Iris pigment epithelial cell (primary cell): ENCODE results near the gene BEAN1.

ENCODE experiments used
- DNase-seq: peaks from one replicate; pipeline ENCODE4 v3.0.0-alpha.2; 2011; ENCODE audit warnings: low read depth

BEAN1 gene

DNA sequence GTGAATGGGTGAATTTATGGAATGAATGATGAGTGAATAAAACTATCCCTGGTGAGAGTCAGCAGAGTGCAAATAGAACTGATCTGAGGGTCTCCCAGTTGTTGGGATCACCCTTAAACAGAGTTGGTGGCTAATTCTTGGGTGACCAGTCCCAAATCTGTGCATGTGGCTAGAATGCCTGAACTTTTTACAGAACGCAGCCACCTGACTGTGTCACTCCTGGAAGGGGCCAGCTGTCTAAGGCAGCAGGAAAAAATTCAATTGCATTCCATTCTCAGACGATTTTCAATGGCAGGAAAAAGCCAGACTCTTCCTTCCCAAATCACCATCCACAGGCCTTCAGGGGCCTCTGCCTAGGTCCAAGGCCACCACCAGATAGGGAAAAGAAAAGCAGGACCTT, 43.5 kb downstream of the BEAN1 start:
- DNase-seq = no peak

GRCh38 chr16:66471264-66471663, 44.2 kb downstream of the BEAN1 start:
- DNase-seq = no peak

GRCh38 chr16:66471716-66472393, 44.8 kb downstream of the BEAN1 start:
- no peak for DNase-seq

DNA sequence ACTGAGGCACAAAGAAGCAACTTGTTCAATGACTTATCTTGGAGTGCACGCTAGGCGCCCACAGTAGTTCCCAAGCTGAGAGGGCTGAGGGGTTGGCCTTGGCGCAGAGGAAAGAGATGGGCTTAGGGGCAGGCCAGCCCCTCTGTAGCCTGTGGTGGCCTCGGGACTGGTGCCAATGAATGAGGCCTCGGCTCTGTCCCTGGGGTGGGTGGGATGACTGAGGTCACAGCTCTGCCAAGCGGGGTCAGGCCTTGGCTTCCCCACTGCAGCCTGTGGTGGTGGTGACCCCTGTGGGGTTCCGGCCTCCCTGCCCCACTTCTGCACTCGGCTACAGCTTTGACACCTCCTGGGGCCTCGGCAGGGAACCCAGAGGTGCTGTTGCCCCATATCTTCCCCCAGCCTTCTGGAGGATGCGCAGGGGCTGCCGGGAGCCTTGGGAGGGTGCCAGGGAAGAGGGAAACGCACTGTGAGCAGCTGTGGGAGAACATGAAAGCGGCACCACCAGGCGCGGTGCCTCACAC, 46.0 kb downstream of the BEAN1 start:
- no peak for DNase-seq

GRCh38 chr16:66473654-66474519, 46.8 kb downstream of the BEAN1 start:
- DNase-seq = no peak

- DNase-seq = no peak
Measured at GRCh38 chr16:66474750-66475199, 47.7 kb downstream of the BEAN1 start.

GRCh38 chr16:66475232-66475631, 48.1 kb downstream of the BEAN1 start:
- no peak for DNase-seq

GRCh38 chr16:66476328-66477027, 49.4 kb downstream of the BEAN1 start:
- no peak for DNase-seq

GRCh38 chr16:66477028-66477515, 50.0 kb downstream of the BEAN1 start:
- DNase-seq = no peak

GRCh38 chr16:66478733-66479511, 51.8 kb downstream of the BEAN1 start:
- peak; percentile 50 for DNase-seq

GRCh38 chr16:66479661-66480264, 52.7 kb downstream of the BEAN1 start:
- DNase-seq = no peak

GRCh38 chr16:66480265-66481080, 53.4 kb downstream of the BEAN1 start:
- no peak for DNase-seq

- no peak for DNase-seq
Measured at GRCh38 chr16:66481081-66481942, 54.2 kb downstream of the BEAN1 start.

DNA sequence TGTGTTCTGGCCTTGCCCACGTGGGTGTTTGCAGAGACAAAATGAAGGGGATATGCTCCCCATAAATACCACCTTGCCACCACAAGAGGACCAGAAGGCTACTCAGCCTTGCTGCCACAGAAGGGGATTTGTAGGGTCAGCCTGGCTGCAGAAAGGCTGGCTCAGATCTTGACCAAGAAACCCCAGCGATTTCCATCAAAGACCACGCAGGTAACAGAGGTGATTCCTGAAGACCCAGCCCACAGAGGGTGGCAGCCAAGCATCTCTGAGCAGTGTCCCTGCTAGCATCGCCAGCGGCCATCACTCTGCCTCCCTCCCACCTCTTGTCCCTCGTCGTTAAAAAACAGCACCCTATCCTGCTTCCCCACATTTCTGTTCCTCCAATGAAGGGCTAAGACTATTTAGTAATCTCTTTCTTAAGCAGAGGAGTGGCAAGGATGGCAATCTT, 54.9 kb downstream of the BEAN1 start:
- no peak for DNase-seq

- peak; percentile 64 for DNase-seq
Measured at GRCh38 chr16:66483689-66484452, 56.8 kb downstream of the BEAN1 start.

- no peak for DNase-seq
Measured at GRCh38 chr16:66484453-66485213, 57.5 kb downstream of the BEAN1 start.

DNA sequence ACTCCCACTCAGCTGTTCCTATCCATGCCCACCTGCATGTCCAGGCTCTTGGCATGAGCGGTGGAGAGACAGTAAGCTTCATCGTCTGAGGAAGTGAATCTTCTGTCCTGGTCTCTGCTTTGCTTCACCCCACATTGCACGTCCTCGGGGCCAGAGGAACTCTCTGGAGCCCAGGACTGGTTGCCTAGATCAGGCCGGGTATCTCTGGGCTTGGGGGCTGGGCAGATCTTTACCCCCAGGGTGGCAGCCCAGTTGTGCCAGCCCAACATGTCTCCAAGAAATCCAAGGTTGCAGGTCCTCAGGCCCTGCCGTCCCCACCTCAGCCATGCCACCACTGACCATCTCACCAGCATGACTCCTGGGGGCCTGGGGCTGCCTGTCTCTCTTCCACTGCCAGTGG, 58.3 kb downstream of the BEAN1 start:
- no peak for DNase-seq
